Colon (tissue), 2 donors: ENCODE results near the gene SLC27A1.
"Not testable (repeated sequence)": the region's sequence is repeated elsewhere in the genome, so short reads cannot be mapped to it uniquely, and the experiment has no call there.

Experiments used
- FAIRE-seq: peaks from 2 replicates; lab custom pipeline; 2012; peaks lifted over from hg19 to GRCh38; lab: Jason Lieb, UNC
- donor health status: control.
- donor health status: control.

Gene SLC27A1

GRCh38 chr19:17539238-17540117 is 69.2 kb downstream of the SLC27A1 start:
- FAIRE-seq: no peak

- FAIRE-seq: no peak
These were observed 69.8 kb downstream of the SLC27A1 start for GRCh38 chr19:17540174-17540573.

GRCh38 chr19:17541184-17541759 is 70.9 kb downstream of the SLC27A1 start:
- no peak for FAIRE-seq

GRCh38 chr19:17542042-17542441 is 71.7 kb downstream of the SLC27A1 start:
- FAIRE-seq: no peak

- FAIRE-seq: no peak
These were observed 72.7 kb downstream of the SLC27A1 start for GRCh38 chr19:17542793-17543582.

GRCh38 chr19:17543986-17544385 is 73.7 kb downstream of the SLC27A1 start:
- FAIRE-seq: no peak

GRCh38 chr19:17544418-17544817 is 74.1 kb downstream of the SLC27A1 start:
- FAIRE-seq: no peak

GRCh38 chr19:17548145-17548544 is 77.8 kb downstream of the SLC27A1 start:
- FAIRE-seq: no peak

GRCh38 chr19:17549085-17549740 is 78.9 kb downstream of the SLC27A1 start:
- no peak for FAIRE-seq

- no peak for FAIRE-seq
These were observed 79.8 kb downstream of the SLC27A1 start for GRCh38 chr19:17550076-17550667.

- not testable (repeated sequence) for FAIRE-seq
These were observed 82.4 kb downstream of the SLC27A1 start for GRCh38 chr19:17552735-17553134.

GRCh38 chr19:17553256-17553655 is 82.9 kb downstream of the SLC27A1 start:
- no peak for FAIRE-seq

- no peak for FAIRE-seq
These were observed 84.7 kb downstream of the SLC27A1 start for GRCh38 chr19:17554968-17555479.

GRCh38 chr19:17555480-17555928 is 85.2 kb downstream of the SLC27A1 start, which contains the start of gene COLGALT1:
Gene COLGALT1, plus strand, starts transcription at chr19:17555649. Its CDS starts 65 bp downstream, at chr19:17555714.
- FAIRE-seq: no peak
